ENCODE measurements around the gene R3HDM2. TPM values are rescaled to one million over a fixed set of nuclear protein-coding genes. Genes with fewer than 3 reads are reported as not detected.
"Not testable (repeated sequence)": the region's sequence is repeated elsewhere in the genome, so short reads cannot be mapped to it uniquely, and the experiment has no call there.

The R3HDM2 gene
- polyA plus RNA-seq, 1 donor from 2014 or later: 11.1 TPM

DNA sequence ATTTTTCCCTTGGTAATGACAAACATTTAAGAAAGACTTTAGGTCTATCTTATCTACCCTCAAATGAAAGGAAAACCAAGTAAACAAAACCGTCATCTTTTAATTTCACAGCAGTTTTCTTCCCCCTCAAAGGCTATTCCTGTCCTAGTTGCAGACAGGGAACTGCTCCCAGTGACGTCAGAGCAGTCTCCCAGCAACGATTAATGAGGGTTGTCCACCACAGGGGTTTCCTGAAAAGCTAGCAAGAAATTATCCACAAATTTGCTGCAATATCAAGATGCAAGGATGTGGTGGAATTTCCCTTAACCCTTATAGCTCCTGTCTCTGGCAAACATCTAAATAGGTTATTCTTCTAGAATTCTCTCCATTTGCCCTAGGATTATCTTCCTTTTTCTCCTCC is 90.7 kb downstream of the R3HDM2 start:
- H3K4me2 ChIP-seq (ENCODE audit: low read length): peak overlapping the region; percentile 18

DNA sequence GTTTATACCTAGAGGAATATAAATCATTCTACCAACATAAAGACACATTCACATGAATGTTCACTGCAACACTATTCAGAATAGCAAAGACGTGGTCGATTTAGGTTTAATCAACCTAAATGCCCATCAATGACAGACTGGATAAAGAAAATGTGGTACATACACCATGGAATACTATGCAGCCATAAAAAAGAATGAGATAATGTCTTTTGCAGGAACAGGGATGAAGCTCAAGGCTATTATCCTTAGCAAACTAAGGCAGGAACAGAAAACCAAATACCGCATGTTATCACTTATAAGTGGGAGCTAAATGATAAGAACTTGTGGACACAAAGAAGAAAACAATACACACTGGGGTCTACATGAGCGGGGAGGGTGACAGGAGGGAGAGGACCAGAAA is 94.5 kb downstream of the R3HDM2 start:
- not testable (repeated sequence) for H4K20me1 ChIP-seq (ENCODE audit: insufficient read depth); H3K9me2 ChIP-seq (ENCODE audit: insufficient read depth, low read length); H3K36me3 ChIP-seq (ENCODE audit: insufficient read depth, low read length); H3K4me3 ChIP-seq (ENCODE audit: low read length); H3K27me3 ChIP-seq (ENCODE audit: insufficient read depth, low read depth, low read length); H3K4me2 ChIP-seq (ENCODE audit: low read length); H3K9me3 ChIP-seq (ENCODE audit: low read length); H3K27ac ChIP-seq (ENCODE audit: low read length); H3K79me2 ChIP-seq (replicated peaks; ENCODE audit: insufficient read depth, low read length); H3F3A ChIP-seq (ENCODE audit: insufficient read depth, low read length, poor library complexity, severe bottlenecking); H3K9ac ChIP-seq (ENCODE audit: low read length); H2AFZ ChIP-seq (ENCODE audit: low read depth, low read length)

More for the DNA sequence above, 90.7 kb downstream of the R3HDM2 start:
- no peaks in the 10 kb centered on the region for H3K27me3 ChIP-seq (ENCODE audit: insufficient read depth, low read depth, low read length)
- H3K9ac ChIP-seq (ENCODE audit: low read length): no peak overlapping the region
- H3K36me3 ChIP-seq (ENCODE audit: insufficient read depth, low read length): no peaks in the 10 kb centered on the region
- no peaks in the 10 kb centered on the region for H3K9me3 ChIP-seq (ENCODE audit: low read length)
- no peak for TF ChIP-seq TAF1 (IDR thresholded peaks at IDR 0.05; ENCODE audit: low read depth)
- TF ChIP-seq, protein P1, sequence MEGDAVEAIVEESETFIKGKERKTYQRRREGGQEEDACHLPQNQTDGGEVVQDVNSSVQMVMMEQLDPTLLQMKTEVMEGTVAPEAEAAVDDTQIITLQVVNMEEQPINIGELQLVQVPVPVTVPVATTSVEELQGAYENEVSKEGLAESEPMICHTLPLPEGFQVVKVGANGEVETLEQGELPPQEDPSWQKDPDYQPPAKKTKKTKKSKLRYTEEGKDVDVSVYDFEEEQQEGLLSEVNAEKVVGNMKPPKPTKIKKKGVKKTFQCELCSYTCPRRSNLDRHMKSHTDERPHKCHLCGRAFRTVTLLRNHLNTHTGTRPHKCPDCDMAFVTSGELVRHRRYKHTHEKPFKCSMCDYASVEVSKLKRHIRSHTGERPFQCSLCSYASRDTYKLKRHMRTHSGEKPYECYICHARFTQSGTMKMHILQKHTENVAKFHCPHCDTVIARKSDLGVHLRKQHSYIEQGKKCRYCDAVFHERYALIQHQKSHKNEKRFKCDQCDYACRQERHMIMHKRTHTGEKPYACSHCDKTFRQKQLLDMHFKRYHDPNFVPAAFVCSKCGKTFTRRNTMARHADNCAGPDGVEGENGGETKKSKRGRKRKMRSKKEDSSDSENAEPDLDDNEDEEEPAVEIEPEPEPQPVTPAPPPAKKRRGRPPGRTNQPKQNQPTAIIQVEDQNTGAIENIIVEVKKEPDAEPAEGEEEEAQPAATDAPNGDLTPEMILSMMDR (IDR thresholded peaks at IDR 0.05; ENCODE audit: poor library complexity, severe bottlenecking): no peak
- no peak for TF ChIP-seq EZH2 (IDR thresholded peaks at IDR 0.05; ENCODE audit: borderline replicate concordance, insufficient read depth, low read length, poor library complexity, severe bottlenecking)
- no peak for TF ChIP-seq MXI1 (conservative IDR thresholded peaks at IDR 0.05; ENCODE audit: poor library complexity, severe bottlenecking)
- no peak for TF ChIP-seq SMC3 (conservative IDR thresholded peaks at IDR 0.05; ENCODE audit: poor library complexity)
- TF ChIP-seq POLR2AphosphoS5 (IDR thresholded peaks at IDR 0.05): no peak
- TF ChIP-seq, protein P2, sequence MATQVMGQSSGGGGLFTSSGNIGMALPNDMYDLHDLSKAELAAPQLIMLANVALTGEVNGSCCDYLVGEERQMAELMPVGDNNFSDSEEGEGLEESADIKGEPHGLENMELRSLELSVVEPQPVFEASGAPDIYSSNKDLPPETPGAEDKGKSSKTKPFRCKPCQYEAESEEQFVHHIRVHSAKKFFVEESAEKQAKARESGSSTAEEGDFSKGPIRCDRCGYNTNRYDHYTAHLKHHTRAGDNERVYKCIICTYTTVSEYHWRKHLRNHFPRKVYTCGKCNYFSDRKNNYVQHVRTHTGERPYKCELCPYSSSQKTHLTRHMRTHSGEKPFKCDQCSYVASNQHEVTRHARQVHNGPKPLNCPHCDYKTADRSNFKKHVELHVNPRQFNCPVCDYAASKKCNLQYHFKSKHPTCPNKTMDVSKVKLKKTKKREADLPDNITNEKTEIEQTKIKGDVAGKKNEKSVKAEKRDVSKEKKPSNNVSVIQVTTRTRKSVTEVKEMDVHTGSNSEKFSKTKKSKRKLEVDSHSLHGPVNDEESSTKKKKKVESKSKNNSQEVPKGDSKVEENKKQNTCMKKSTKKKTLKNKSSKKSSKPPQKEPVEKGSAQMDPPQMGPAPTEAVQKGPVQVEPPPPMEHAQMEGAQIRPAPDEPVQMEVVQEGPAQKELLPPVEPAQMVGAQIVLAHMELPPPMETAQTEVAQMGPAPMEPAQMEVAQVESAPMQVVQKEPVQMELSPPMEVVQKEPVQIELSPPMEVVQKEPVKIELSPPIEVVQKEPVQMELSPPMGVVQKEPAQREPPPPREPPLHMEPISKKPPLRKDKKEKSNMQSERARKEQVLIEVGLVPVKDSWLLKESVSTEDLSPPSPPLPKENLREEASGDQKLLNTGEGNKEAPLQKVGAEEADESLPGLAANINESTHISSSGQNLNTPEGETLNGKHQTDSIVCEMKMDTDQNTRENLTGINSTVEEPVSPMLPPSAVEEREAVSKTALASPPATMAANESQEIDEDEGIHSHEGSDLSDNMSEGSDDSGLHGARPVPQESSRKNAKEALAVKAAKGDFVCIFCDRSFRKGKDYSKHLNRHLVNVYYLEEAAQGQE (IDR thresholded peaks at IDR 0.05; ENCODE audit: borderline replicate concordance): no peak
- TF ChIP-seq EP300 (conservative IDR thresholded peaks at IDR 0.05; ENCODE audit: poor library complexity, severe bottlenecking): no peak
- no peak for TF ChIP-seq RAD21 (conservative IDR thresholded peaks at IDR 0.05)
- H3K27ac ChIP-seq (ENCODE audit: low read length): peak overlapping the region; percentile 35
- H3F3A ChIP-seq (ENCODE audit: insufficient read depth, low read length, poor library complexity, severe bottlenecking): no peaks in the 10 kb centered on the region
- H3K9me2 ChIP-seq (ENCODE audit: insufficient read depth, low read length): no peaks in the 10 kb centered on the region
- H2AFZ ChIP-seq (ENCODE audit: low read depth, low read length): no peak overlapping the region
- H4K20me1 ChIP-seq (ENCODE audit: insufficient read depth): no peaks in the 10 kb centered on the region
- peak overlapping the region; percentile 33 for H3K4me3 ChIP-seq (ENCODE audit: low read length)
- H3K79me2 ChIP-seq (replicated peaks; ENCODE audit: insufficient read depth, low read length): no peaks in the 10 kb centered on the region

DNA sequence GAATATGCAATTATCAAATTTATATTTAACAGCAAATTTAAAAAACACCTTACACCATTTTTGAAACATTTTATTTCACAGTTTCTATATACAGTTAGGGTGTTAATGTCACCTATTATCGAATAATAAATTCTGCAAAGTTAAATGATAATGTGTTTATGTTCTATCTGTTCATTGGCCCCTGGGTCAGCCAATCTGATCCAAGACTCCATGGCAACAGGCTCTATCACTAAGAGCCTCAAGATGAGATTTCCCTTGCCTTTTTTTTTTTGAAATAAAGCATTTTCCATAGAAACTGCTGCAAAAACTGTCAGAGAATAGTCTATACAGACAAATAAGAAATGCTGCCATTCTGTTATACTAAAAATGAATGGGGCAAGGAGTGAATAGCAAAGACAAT is 96.6 kb downstream of the R3HDM2 start:
- H3F3A ChIP-seq (ENCODE audit: insufficient read depth, low read length, poor library complexity, severe bottlenecking): no peaks in the 10 kb centered on the region
- H3K36me3 ChIP-seq (ENCODE audit: insufficient read depth, low read length): no peaks in the 10 kb centered on the region
- no peaks in the 10 kb centered on the region for H3K27me3 ChIP-seq (ENCODE audit: insufficient read depth, low read depth, low read length)
- TF ChIP-seq EP300 (conservative IDR thresholded peaks at IDR 0.05; ENCODE audit: poor library complexity, severe bottlenecking) (no peak), RAD21 (conservative IDR thresholded peaks at IDR 0.05) (no peak), POLR2AphosphoS5 (IDR thresholded peaks at IDR 0.05) (no peak), TAF1 (IDR thresholded peaks at IDR 0.05; ENCODE audit: low read depth) (no peak), MXI1 (conservative IDR thresholded peaks at IDR 0.05; ENCODE audit: poor library complexity, severe bottlenecking) (no peak), EZH2 (IDR thresholded peaks at IDR 0.05; ENCODE audit: borderline replicate concordance, insufficient read depth, low read length, poor library complexity, severe bottlenecking) (no peak), SMC3 (conservative IDR thresholded peaks at IDR 0.05; ENCODE audit: poor library complexity) (no peak)
- TF ChIP-seq, protein P1 (IDR thresholded peaks at IDR 0.05; ENCODE audit: poor library complexity, severe bottlenecking): no peak
- TF ChIP-seq, protein P2 (IDR thresholded peaks at IDR 0.05; ENCODE audit: borderline replicate concordance): no peak
- H3K9me2 ChIP-seq (ENCODE audit: insufficient read depth, low read length): no peaks in the 10 kb centered on the region
- no peaks in the 10 kb centered on the region for H3K79me2 ChIP-seq (replicated peaks; ENCODE audit: insufficient read depth, low read length)
- peak overlapping the region; percentile 24 for H3K9ac ChIP-seq (ENCODE audit: low read length)
- H4K20me1 ChIP-seq (ENCODE audit: insufficient read depth): no peaks in the 10 kb centered on the region
- H3K4me3 ChIP-seq (ENCODE audit: low read length): peak overlapping the region; percentile 24
- peak overlapping the region; percentile 46 for H3K27ac ChIP-seq (ENCODE audit: low read length)
- H3K4me2 ChIP-seq (ENCODE audit: low read length): no peak overlapping the region
- H2AFZ ChIP-seq (ENCODE audit: low read depth, low read length): no peak overlapping the region
- H3K9me3 ChIP-seq (ENCODE audit: low read length): no peaks in the 10 kb centered on the region

All from neural cell (in vitro differentiated cells).